ENCODE measurements around the gene LCA5L. TPM values are rescaled to one million over a fixed set of nuclear protein-coding genes. Genes with fewer than 3 reads are reported as not detected.

LCA5L gene
- polyA plus RNA-seq, 1 donor from 2014 or later: 0.09 TPM

DNA sequence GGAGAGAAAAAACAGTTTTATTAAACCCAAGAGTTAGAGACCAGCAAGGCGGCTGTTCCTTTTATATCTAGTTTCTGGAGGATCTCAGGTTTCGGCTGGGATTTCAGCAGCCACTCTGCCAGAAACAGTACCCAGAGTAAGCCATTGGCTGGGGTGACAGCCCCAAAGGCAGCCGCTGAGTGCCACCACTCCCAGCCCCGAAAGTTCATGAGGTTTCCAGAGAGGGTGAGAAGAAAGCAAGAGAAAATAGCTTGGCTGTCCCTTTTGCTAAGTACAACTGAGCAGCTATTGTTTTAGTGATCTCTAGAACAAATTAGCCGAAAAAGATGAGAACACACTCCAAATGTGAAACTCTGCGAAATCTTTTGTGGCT, 7.4 kb upstream of the LCA5L start:
- H3K27ac ChIP-seq (ENCODE audit: low read length): no peak overlapping the region
- no peaks in the 10 kb centered on the region for H3K9me3 ChIP-seq (ENCODE audit: low read length)
- H3K4me3 ChIP-seq (ENCODE audit: low read length): no peak overlapping the region
- no peaks in the 10 kb centered on the region for H3K9me2 ChIP-seq (ENCODE audit: insufficient read depth, low read length)
- H4K20me1 ChIP-seq (ENCODE audit: insufficient read depth): no peaks in the 10 kb centered on the region
- no peak for TF ChIP-seq POLR2AphosphoS5 (IDR thresholded peaks at IDR 0.05)
- TF ChIP-seq SMC3 (conservative IDR thresholded peaks at IDR 0.05; ENCODE audit: poor library complexity): no peak
- no peak for TF ChIP-seq RAD21 (conservative IDR thresholded peaks at IDR 0.05)
- no peak for TF ChIP-seq EP300 (conservative IDR thresholded peaks at IDR 0.05; ENCODE audit: poor library complexity, severe bottlenecking)
- no peak for TF ChIP-seq EZH2 (IDR thresholded peaks at IDR 0.05; ENCODE audit: borderline replicate concordance, insufficient read depth, low read length, poor library complexity, severe bottlenecking)
- H3K9ac ChIP-seq (ENCODE audit: low read length): no peak overlapping the region
- no peaks in the 10 kb centered on the region for H3K79me2 ChIP-seq (replicated peaks; ENCODE audit: insufficient read depth, low read length)
- H3K27me3 ChIP-seq (ENCODE audit: insufficient read depth, low read depth, low read length): no peaks in the 10 kb centered on the region
- no peaks in the 10 kb centered on the region for H3F3A ChIP-seq (ENCODE audit: insufficient read depth, low read length, poor library complexity, severe bottlenecking)
- no peaks in the 10 kb centered on the region for H3K36me3 ChIP-seq (ENCODE audit: insufficient read depth, low read length)
- no peak overlapping the region for H3K4me2 ChIP-seq (ENCODE audit: low read length)
- H2AFZ ChIP-seq (ENCODE audit: low read depth, low read length): no peak overlapping the region

DNA sequence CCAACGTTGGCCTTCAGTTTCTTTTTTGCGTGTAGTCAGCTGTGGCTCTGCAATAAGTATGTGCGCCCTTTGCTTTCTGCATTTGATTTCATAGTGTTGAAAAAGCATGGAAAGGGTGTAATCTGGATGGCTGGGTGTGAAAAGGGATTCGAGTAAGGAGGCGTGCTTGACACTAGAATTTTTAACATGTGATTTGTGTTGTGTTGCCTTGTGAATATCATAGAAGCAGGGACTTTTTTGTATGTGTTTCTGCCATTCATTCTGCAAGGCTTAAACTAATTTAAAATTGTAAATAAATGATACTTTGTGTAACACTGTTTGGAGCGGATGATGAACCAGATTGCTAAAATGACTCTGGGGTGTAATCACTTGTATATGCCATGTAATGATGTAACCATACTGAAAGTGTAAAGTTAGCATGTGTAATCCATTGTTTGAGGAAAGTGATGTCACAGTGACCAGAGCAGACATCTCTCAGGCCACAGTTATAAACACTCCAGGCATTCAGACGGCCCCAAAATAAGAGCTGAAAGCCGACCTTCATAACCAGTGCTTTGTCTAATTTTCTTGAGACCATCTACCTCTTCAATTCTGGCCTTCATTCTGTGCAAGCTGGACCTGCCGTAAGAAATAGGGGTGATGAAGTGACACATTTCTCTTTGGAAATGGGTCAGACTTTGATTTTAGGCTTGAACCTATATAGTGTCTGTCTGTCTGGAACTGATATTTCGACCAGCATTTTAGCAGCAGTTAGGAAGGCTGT, 6.8 kb upstream of the LCA5L start:
- Histone ChIP-seq H2AFZ (ENCODE audit: low read depth, low read length) (no peak overlapping the region), H3K9me3 (ENCODE audit: low read length) (no peaks in the 10 kb centered on the region)
- TF ChIP-seq TAF1 (IDR thresholded peaks at IDR 0.05; ENCODE audit: low read depth) (no peak), RAD21 (conservative IDR thresholded peaks at IDR 0.05) (no peak), EP300 (conservative IDR thresholded peaks at IDR 0.05; ENCODE audit: poor library complexity, severe bottlenecking) (no peak)
- TF ChIP-seq, protein P1, sequence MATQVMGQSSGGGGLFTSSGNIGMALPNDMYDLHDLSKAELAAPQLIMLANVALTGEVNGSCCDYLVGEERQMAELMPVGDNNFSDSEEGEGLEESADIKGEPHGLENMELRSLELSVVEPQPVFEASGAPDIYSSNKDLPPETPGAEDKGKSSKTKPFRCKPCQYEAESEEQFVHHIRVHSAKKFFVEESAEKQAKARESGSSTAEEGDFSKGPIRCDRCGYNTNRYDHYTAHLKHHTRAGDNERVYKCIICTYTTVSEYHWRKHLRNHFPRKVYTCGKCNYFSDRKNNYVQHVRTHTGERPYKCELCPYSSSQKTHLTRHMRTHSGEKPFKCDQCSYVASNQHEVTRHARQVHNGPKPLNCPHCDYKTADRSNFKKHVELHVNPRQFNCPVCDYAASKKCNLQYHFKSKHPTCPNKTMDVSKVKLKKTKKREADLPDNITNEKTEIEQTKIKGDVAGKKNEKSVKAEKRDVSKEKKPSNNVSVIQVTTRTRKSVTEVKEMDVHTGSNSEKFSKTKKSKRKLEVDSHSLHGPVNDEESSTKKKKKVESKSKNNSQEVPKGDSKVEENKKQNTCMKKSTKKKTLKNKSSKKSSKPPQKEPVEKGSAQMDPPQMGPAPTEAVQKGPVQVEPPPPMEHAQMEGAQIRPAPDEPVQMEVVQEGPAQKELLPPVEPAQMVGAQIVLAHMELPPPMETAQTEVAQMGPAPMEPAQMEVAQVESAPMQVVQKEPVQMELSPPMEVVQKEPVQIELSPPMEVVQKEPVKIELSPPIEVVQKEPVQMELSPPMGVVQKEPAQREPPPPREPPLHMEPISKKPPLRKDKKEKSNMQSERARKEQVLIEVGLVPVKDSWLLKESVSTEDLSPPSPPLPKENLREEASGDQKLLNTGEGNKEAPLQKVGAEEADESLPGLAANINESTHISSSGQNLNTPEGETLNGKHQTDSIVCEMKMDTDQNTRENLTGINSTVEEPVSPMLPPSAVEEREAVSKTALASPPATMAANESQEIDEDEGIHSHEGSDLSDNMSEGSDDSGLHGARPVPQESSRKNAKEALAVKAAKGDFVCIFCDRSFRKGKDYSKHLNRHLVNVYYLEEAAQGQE (IDR thresholded peaks at IDR 0.05; ENCODE audit: borderline replicate concordance): no peak

DNA sequence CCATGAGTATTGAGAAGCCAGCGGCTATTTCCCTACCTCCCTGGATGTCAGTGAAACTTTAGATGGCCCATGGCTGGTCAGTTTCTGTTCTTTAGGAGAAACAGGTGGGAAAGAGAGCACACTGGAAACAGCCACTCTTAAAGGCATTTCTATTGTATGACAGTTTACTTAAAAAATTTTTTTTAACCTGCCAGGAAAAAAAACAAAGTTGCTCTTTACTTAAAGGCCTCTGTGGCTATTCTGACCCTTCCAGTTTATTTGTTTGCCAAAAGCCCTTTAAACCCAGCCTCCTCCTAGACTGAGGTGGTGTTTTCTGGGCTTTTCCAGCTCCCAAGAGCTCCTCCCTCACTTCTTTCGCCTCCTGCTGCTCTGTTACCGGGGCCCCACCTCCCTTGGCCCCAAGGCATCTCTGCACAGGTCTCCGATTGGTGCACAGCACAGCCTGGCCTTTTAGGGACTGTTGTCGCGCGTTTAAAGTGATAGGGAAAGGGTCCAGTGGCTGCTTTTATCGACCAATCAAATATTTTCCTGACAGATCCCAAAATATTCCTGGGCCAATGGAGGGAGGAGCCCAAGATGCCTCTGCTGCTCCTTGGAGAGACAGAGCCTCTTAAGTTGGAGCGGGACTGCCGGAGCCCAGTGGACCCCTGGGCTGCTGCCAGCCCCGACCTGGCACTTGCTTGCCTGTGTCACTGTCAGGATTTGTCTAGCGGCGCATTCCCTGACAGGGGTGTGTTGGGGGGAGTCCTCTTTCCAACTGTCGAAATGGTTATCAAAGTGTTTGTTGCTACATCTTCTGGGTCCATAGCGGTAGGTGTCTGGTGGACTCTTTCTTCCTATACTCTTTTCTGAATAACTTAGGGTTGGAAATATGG, 6.0 kb upstream of the LCA5L start, which contains the start of gene SH3BGR:
SH3BGR (plus strand) TSS at position 639 of the 875 bp plus-strand sequence; CDS start at position 766, 127 bp downstream.
- Histone ChIP-seq H4K20me1 (ENCODE audit: insufficient read depth) (no peaks in the 10 kb centered on the region), H3K9me2 (ENCODE audit: insufficient read depth, low read length) (no peaks in the 10 kb centered on the region), H3K27me3 (ENCODE audit: insufficient read depth, low read depth, low read length) (no peaks in the 10 kb centered on the region), H3K4me3 (ENCODE audit: low read length) (no peak within 1 kb of the TSS), H3K27ac (ENCODE audit: low read length) (no peak within 1 kb of the TSS), H3F3A (ENCODE audit: insufficient read depth, low read length, poor library complexity, severe bottlenecking) (no peaks in the 10 kb centered on the region), H3K36me3 (ENCODE audit: insufficient read depth, low read length) (no peaks in the 10 kb centered on the region), H3K9me3 (ENCODE audit: low read length) (no peaks in the 10 kb centered on the region), H3K9ac (ENCODE audit: low read length) (no peak within 1 kb of the TSS), H2AFZ (ENCODE audit: low read depth, low read length) (no peak within 1 kb of the TSS), H3K79me2 (replicated peaks; ENCODE audit: insufficient read depth, low read length) (no peaks in the 10 kb centered on the region), H3K4me2 (ENCODE audit: low read length) (no peak within 1 kb of the TSS)
- TF ChIP-seq SMC3 (conservative IDR thresholded peaks at IDR 0.05; ENCODE audit: poor library complexity) (no peak), EZH2 (IDR thresholded peaks at IDR 0.05; ENCODE audit: borderline replicate concordance, insufficient read depth, low read length, poor library complexity, severe bottlenecking) (no peak), RAD21 (conservative IDR thresholded peaks at IDR 0.05) (no peak), MXI1 (conservative IDR thresholded peaks at IDR 0.05; ENCODE audit: poor library complexity, severe bottlenecking) (no peak), TAF1 (IDR thresholded peaks at IDR 0.05; ENCODE audit: low read depth) (no peak), EP300 (conservative IDR thresholded peaks at IDR 0.05; ENCODE audit: poor library complexity, severe bottlenecking) (no peak)
- TF ChIP-seq, protein P1 (IDR thresholded peaks at IDR 0.05; ENCODE audit: borderline replicate concordance): no peak
- TF ChIP-seq, protein P2, sequence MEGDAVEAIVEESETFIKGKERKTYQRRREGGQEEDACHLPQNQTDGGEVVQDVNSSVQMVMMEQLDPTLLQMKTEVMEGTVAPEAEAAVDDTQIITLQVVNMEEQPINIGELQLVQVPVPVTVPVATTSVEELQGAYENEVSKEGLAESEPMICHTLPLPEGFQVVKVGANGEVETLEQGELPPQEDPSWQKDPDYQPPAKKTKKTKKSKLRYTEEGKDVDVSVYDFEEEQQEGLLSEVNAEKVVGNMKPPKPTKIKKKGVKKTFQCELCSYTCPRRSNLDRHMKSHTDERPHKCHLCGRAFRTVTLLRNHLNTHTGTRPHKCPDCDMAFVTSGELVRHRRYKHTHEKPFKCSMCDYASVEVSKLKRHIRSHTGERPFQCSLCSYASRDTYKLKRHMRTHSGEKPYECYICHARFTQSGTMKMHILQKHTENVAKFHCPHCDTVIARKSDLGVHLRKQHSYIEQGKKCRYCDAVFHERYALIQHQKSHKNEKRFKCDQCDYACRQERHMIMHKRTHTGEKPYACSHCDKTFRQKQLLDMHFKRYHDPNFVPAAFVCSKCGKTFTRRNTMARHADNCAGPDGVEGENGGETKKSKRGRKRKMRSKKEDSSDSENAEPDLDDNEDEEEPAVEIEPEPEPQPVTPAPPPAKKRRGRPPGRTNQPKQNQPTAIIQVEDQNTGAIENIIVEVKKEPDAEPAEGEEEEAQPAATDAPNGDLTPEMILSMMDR (IDR thresholded peaks at IDR 0.05; ENCODE audit: poor library complexity, severe bottlenecking): no peak

More for the DNA sequence above, 6.8 kb upstream of the LCA5L start:
- H3K4me2 ChIP-seq (ENCODE audit: low read length): no peak overlapping the region
- no peaks in the 10 kb centered on the region for H3K9me2 ChIP-seq (ENCODE audit: insufficient read depth, low read length)
- H3K79me2 ChIP-seq (replicated peaks; ENCODE audit: insufficient read depth, low read length): no peaks in the 10 kb centered on the region
- no peak overlapping the region for H3K27ac ChIP-seq (ENCODE audit: low read length)
- no peak overlapping the region for H3K9ac ChIP-seq (ENCODE audit: low read length)
- H3K36me3 ChIP-seq (ENCODE audit: insufficient read depth, low read length): no peaks in the 10 kb centered on the region
- no peaks in the 10 kb centered on the region for H3K27me3 ChIP-seq (ENCODE audit: insufficient read depth, low read depth, low read length)
- H4K20me1 ChIP-seq (ENCODE audit: insufficient read depth): no peaks in the 10 kb centered on the region
- H3K4me3 ChIP-seq (ENCODE audit: low read length): no peak overlapping the region
- H3F3A ChIP-seq (ENCODE audit: insufficient read depth, low read length, poor library complexity, severe bottlenecking): no peaks in the 10 kb centered on the region

Data from neural cell (in vitro differentiated cells).